H1 (cell line): Measurements from ENCODE around the gene KIN. TPM values are rescaled to one million over a fixed set of nuclear protein-coding genes. Genes with fewer than 3 reads are reported as not detected.

Source experiments
- CTCF ChIA-PET: fragments of 300-600 bp; sonication (Branson Sonifier 250); formaldehyde crosslinking; loops from one replicate; lab custom pipeline; 2021; ENCODE audit not compliant: partially characterized antibody; lab: Charles Lee
- POLR2A ChIA-PET: fragments of 300-600 bp; sonication (Branson Sonifier 250); formaldehyde crosslinking; loops from one replicate; lab custom pipeline; 2021; ENCODE audit warnings: inconsistent platforms; ENCODE audit not compliant: partially characterized antibody; lab: Charles Lee
- DNase-seq, 2 experiments: peaks; one replicate each; pipeline versions ENCODE4 v3.0.0 to v3.0.0-alpha.2; 2010 to 2022; ENCODE audit warnings: low spot score in 2 of 2, low read depth in 1 of 2, mixed read lengths in 1 of 2
- FAIRE-seq: peaks from 2 replicates; lab custom pipeline; 2011; peaks lifted over from hg19 to GRCh38; lab: Jason Lieb, UNC
- H2AFZ ChIP-seq: 2 replicates; pipeline ENCODE4 v1.8.1; 2012; ENCODE audit warnings: low read length, inconsistent platforms
- H2AK5ac ChIP-seq: 2 replicates; pipeline ENCODE4 v1.6.1; 2013; ENCODE audit warnings: low read depth, low read length
- H2BK120ac ChIP-seq: replicated peaks from 2 replicates; pipeline ENCODE3; 2013; ENCODE audit warnings: low read depth, low read length, inconsistent platforms
- H2BK12ac ChIP-seq: 2 replicates; pipeline ENCODE4 v1.6.1; 2013; ENCODE audit warnings: low read depth, low read length
- H2BK15ac ChIP-seq: 2 replicates; pipeline ENCODE4 v1.6.1; 2013; ENCODE audit warnings: low read length
- H2BK20ac ChIP-seq: 2 replicates; pipeline ENCODE4 v1.6.1; 2013; ENCODE audit warnings: low read length
- H2BK5ac ChIP-seq: 2 replicates; pipeline ENCODE4 v1.6.1; 2013; ENCODE audit warnings: low read depth, low read length
- H3K14ac ChIP-seq: 2 replicates; pipeline ENCODE4 v1.6.1; 2013; ENCODE audit warnings: inconsistent platforms; ENCODE audit not compliant: insufficient read length
- H3K18ac ChIP-seq: 2 replicates; pipeline ENCODE4 v1.6.1; 2013; ENCODE audit warnings: low read length; ENCODE audit errors: extremely low read depth
- H3K23ac ChIP-seq: 2 replicates; pipeline ENCODE4 v1.6.1; 2013; ENCODE audit warnings: inconsistent platforms; ENCODE audit not compliant: insufficient read length
- H3K23me2 ChIP-seq: 2 replicates; pipeline ENCODE4 v1.6.1; 2013; ENCODE audit warnings: low read depth, low read length
- H3K27ac ChIP-seq: 2 replicates; pipeline ENCODE4 v1.6.1; 2011; ENCODE audit warnings: low read depth, low read length, inconsistent platforms
- H3K27me3 ChIP-seq, 4 experiments: replicated peaks in 1 of 4; 1 replicate in 1 of 4; 2 replicates in 3 of 4; pipeline versions ENCODE4 v1.6.1 to v1.8.1; 2011 to 2013; ENCODE audit warnings: low read length in 3 of 4, mild to moderate bottlenecking in 3 of 4, inconsistent platforms in 2 of 4, mixed read lengths in 2 of 4, moderate library complexity in 1 of 4; ENCODE audit not compliant: control insufficient read depth in 3 of 4, insufficient read depth in 3 of 4; ENCODE audit errors: extremely low read depth in 1 of 4
- H3K36me3 ChIP-seq, 4 experiments: 2 replicates each; pipeline versions ENCODE4 v1.6.1 to v1.8.1; 2011 to 2013; ENCODE audit warnings: mild to moderate bottlenecking in 4 of 4, low read length in 3 of 4, moderate library complexity in 2 of 4, control low read depth in 1 of 4, inconsistent platforms in 1 of 4; ENCODE audit not compliant: insufficient read depth in 4 of 4, control insufficient read depth in 2 of 4
- H3K4ac ChIP-seq: replicated peaks from 2 replicates; pipeline ENCODE3; 2013; ENCODE audit warnings: low read length, low read depth, mixed read lengths, inconsistent platforms; ENCODE audit not compliant: insufficient read length
- H3K4me1 ChIP-seq, 4 experiments: replicated peaks in 1 of 4; 1 replicate in 1 of 4; 2 replicates in 3 of 4; pipeline versions ENCODE4 v1.6.1 to v1.8.1; 2011 to 2013; ENCODE audit warnings: low read length in 3 of 4, inconsistent platforms in 2 of 4, mixed read lengths in 1 of 4; ENCODE audit not compliant: insufficient read depth in 4 of 4, control insufficient read depth in 3 of 4
- H3K4me2 ChIP-seq, 2 experiments: 2 replicates each; pipeline versions ENCODE4 v1.6.1 to v1.8.1; 2011 to 2013; ENCODE audit warnings: low read depth in 2 of 2, low read length in 2 of 2, control low read depth in 1 of 2, inconsistent platforms in 1 of 2, mild to moderate bottlenecking in 1 of 2; ENCODE audit not compliant: insufficient read depth in 1 of 2
- H3K4me3 ChIP-seq, 4 experiments: fragments of 200-600, 300-600 bp in 1 of 4; sonication (generic), shearing (Covaris generic), sonication (Bioruptor Twin) in 1 of 4; 2 replicates each; pipeline versions ENCODE4 v1.5.1 to v1.8.1; 2011 to 2016; ENCODE audit warnings: low read length in 4 of 4, low read depth in 3 of 4, control low read depth in 2 of 4, inconsistent platforms in 2 of 4, mild to moderate bottlenecking in 2 of 4, mixed read lengths in 1 of 4, moderate library complexity in 1 of 4; ENCODE audit not compliant: insufficient read depth in 2 of 4; ENCODE audit errors: extremely low read depth in 1 of 4
- H3K56ac ChIP-seq: replicated peaks from 2 replicates; pipeline ENCODE3; 2013; ENCODE audit warnings: low read depth, mild to moderate bottlenecking, mixed read lengths, low read length, inconsistent platforms; ENCODE audit not compliant: insufficient read length
- H3K79me1 ChIP-seq: 2 replicates; pipeline ENCODE4 v1.6.1; 2013; ENCODE audit warnings: low read depth, low read length, control low read depth
- H3K79me2 ChIP-seq, 2 experiments: 2 replicates each; pipeline versions ENCODE4 v1.6.1 to v1.8.1; 2012 to 2013; ENCODE audit warnings: low read length in 2 of 2, mild to moderate bottlenecking in 2 of 2, inconsistent platforms in 1 of 2; ENCODE audit not compliant: insufficient read depth in 2 of 2, control insufficient read depth in 1 of 2
- H3K9ac ChIP-seq, 4 experiments: replicated peaks in 1 of 4; 1 replicate in 1 of 4; 2 replicates in 3 of 4; pipeline versions ENCODE4 v1.6.1 to v1.8.1; 2011 to 2013; ENCODE audit warnings: low read depth in 3 of 4, low read length in 3 of 4, control low read depth in 2 of 4, mild to moderate bottlenecking in 2 of 4, moderate library complexity in 2 of 4, inconsistent platforms in 1 of 4; ENCODE audit errors: extremely low read depth in 1 of 4
- H3K9me3 ChIP-seq, 2 experiments: 2 replicates each; pipeline versions ENCODE4 v1.6.1 to v1.8.1; 2012 to 2013; ENCODE audit warnings: mild to moderate bottlenecking in 2 of 2, moderate library complexity in 2 of 2, control low read depth in 1 of 2, inconsistent platforms in 1 of 2, low read depth in 1 of 2, low read length in 1 of 2, mixed read lengths in 1 of 2; ENCODE audit not compliant: insufficient read depth in 2 of 2
- H4K20me1 ChIP-seq, 2 experiments: replicated peaks in 1 of 2; 2 replicates each; pipeline versions ENCODE3 to v1.8.1; 2011 to 2013; ENCODE audit warnings: inconsistent platforms in 2 of 2, low read length in 2 of 2, mild to moderate bottlenecking in 1 of 2; ENCODE audit not compliant: insufficient read depth in 2 of 2, control insufficient read depth in 1 of 2
- H4K5ac ChIP-seq: 2 replicates; pipeline ENCODE4 v1.6.1; 2013; ENCODE audit warnings: low read length, low read depth, mixed read lengths, inconsistent platforms; ENCODE audit not compliant: insufficient read length
- H4K8ac ChIP-seq: 2 replicates; pipeline ENCODE4 v1.8.0; 2013; ENCODE audit warnings: mild to moderate bottlenecking, moderate library complexity, low read length, inconsistent platforms; ENCODE audit not compliant: insufficient read depth; ENCODE audit errors: extremely low read depth
- H4K91ac ChIP-seq: replicated peaks from 2 replicates; pipeline ENCODE3; 2013; ENCODE audit warnings: low read length, mixed read lengths, inconsistent platforms; ENCODE audit not compliant: insufficient read length
- CHD2 ChIP-seq: IDR thresholded peaks from 2 replicates; pipeline ENCODE4 v1.6.1; 2012; ENCODE audit warnings: low read length, improper control_type of control experiment
- CTBP2 ChIP-seq: IDR thresholded peaks from 2 replicates; pipeline ENCODE4 v1.7.0; 2011; ENCODE audit warnings: borderline replicate concordance, mild to moderate bottlenecking, moderate library complexity, mixed read lengths, low read length; ENCODE audit not compliant: insufficient read depth, insufficient read length
- FOSL1 ChIP-seq: IDR thresholded peaks from 2 replicates; pipeline ENCODE4 v1.6.1; 2011; ENCODE audit warnings: mild to moderate bottlenecking, low read depth, low read length, moderate library complexity; ENCODE audit not compliant: insufficient read depth
- GTF2F1 ChIP-seq: IDR thresholded peaks from 2 replicates; pipeline ENCODE4 v1.6.1; 2012; ENCODE audit warnings: low read depth, low read length, improper control_type of control experiment, borderline replicate concordance
- KDM5A ChIP-seq: fragments of 200-600 bp; IDR thresholded peaks from 2 replicates; pipeline ENCODE4 v1.7.1; 2012; ENCODE audit warnings: mild to moderate bottlenecking, low read length, inconsistent platforms, mixed read lengths
- POLR2A ChIP-seq, 2 experiments: IDR thresholded peaks; 1 replicate in 1 of 2; 2 replicates in 1 of 2; pipeline ENCODE4 v1.6.1; 2011; ENCODE audit warnings: low read depth in 2 of 2, low read length in 2 of 2, mild to moderate bottlenecking in 2 of 2; ENCODE audit errors: control extremely low read depth in 1 of 2
- SAP30 ChIP-seq: fragments of 300-600 bp; sonication (generic); IDR thresholded peaks from 2 replicates; pipeline ENCODE4 v1.7.1; 2012; ENCODE audit warnings: low read length, moderate library complexity, mild to moderate bottlenecking, inconsistent platforms; ENCODE audit not compliant: insufficient read depth, insufficient replicate concordance
- SIX5 ChIP-seq: IDR thresholded peaks from 2 replicates; pipeline ENCODE4 v1.6.1; 2011; ENCODE audit warnings: mild to moderate bottlenecking, low read depth, low read length
- ZNF274 ChIP-seq: IDR thresholded peaks from 2 replicates; pipeline ENCODE4 v1.7.0; 2012; ENCODE audit warnings: low read length, borderline replicate concordance; ENCODE audit errors: extremely low read depth
- WGBS, 2 experiments: shearing (Covaris generic) in 1 of 2; methylation state at CpG; one replicate each; pipeline versions ENCODE4 v1.1.6 to v1.1.7; 2013 to 2015; ENCODE audit warnings: low lambda C conversion rate in 2 of 2, mixed read lengths in 2 of 2, inconsistent platforms in 1 of 2, low coverage in 1 of 2, missing lambda C conversion rate in 1 of 2; ENCODE audit not compliant: insufficient replicate concordance in 2 of 2, insufficient coverage in 1 of 2, insufficient read length in 1 of 2; ENCODE audit errors: extremely low coverage in 1 of 2, missing lambda C conversion rate in 1 of 2; 5-methylcytosine and 5-hydroxymethylcytosine counted together
- polyA plus RNA-seq, 7 experiments: library from polyadenylated mRNA; depleted of rRNA in 3 of 7; stranded (reverse) in 5 of 7; unstranded in 2 of 7; fragments of >200 nt in 5 of 7; fragments of 200-250 nt in 2 of 7; gene quantifications; 1 replicate in 5 of 7; 2 replicates in 1 of 7; 4 replicates in 1 of 7; pipeline versions ENCODE4 v1.2.1 to v1.2.3, GENCODE V29; 2011 to 2013; ENCODE audit warnings: missing spikeins in 2 of 7, mixed read lengths in 2 of 7
- total RNA-seq: library from RNA; stranded (reverse); fragmentation: NEBNext Ultra II Directional; extraction: Animal tissue kit (Norgen Biotek cat#: 25700); gene quantifications from 2 replicates; pipeline ENCODE4 v1.2.1, GENCODE V29; 2021

The KIN gene
- total and polyA plus RNA-seq, 2 of the 8 experiments (the other 6 are each of a cell fraction or from before 2014, with no cell fraction given) = 3.7 to 16.5 TPM

DNA sequence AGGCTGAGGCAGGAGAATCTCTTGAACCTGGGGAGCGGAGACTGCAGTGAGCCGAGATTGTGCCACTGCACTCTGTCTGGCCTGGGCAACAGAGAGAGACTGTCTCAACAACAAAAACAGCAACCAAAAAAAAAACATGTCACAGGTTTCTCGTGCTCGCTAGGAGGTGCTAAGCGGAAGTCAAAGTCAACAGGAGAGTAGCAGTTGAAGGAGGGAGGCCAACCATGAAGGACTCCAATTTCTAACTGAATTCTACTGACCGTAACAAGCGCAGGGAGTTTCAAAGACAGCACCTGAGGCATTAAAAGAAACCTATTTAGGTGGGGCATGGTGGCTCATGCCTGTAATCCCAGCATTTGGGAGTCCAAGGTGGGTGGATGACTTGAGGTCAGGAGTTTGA lies 19.4 kb downstream of the KIN start:
- Histone ChIP-seq H4K20me1 (no peaks in the 10 kb centered on the region), H3K4ac (no peak overlapping the region), H2BK15ac (no peak overlapping the region), H3K18ac (no peak overlapping the region), H3K4me2 (no peak overlapping the region), H2BK20ac (no peak overlapping the region), H3K4me1 (no peaks in the 10 kb centered on the region), H3K14ac (no peak overlapping the region), H3K27ac (no peak overlapping the region), H2BK12ac (no peak overlapping the region), H3K27me3 (no peaks in the 10 kb centered on the region), H3K36me3 (peaks cover 0 to 54% (median 26%) of the 10 kb centered on the region in 4 experiments; a peak in 7 of 8 replicates), H3K23me2 (no peaks in the 10 kb centered on the region), H3K9ac (no peak overlapping the region), H2BK120ac (no peak overlapping the region), H4K91ac (no peak overlapping the region), H2AFZ (no peak overlapping the region), H2BK5ac (no peak overlapping the region), H3K23ac (no peak overlapping the region), H3K79me2 (no peaks in the 10 kb centered on the region), H4K8ac (no peak overlapping the region), H3K4me3 (no peak overlapping the region), H3K79me1 (no peaks in the 10 kb centered on the region), H2AK5ac (no peak overlapping the region), H4K5ac (no peak overlapping the region), H3K9me3 (no peaks in the 10 kb centered on the region), H3K56ac (no peak overlapping the region)
- 96% methylated on average over 7 of the region's 7 CpGs; no CpG with 5 or more reads in 1 of the 2 experiments for WGBS, 2 experiments
- ChIA-PET CTCF (interaction anchor here (1.2 kb wide), 1 partner anchor 243 kb away, joined by 3 read pairs; no protein-coding TSS in a partner anchor), POLR2A (no interaction called here)
- FAIRE-seq = no peak
- DNase-seq = no peak
- TF ChIP-seq ZNF274 = no peak
- no peak for TF ChIP-seq FOSL1
- TF ChIP-seq GTF2F1 = no peak
- TF ChIP-seq SIX5 = no peak
- TF ChIP-seq KDM5A = no peak
- TF ChIP-seq CHD2 = no peak
- TF ChIP-seq CTBP2 = no peak
- TF ChIP-seq SAP30 = no peak
- TF ChIP-seq POLR2A (IDR thresholded peaks at IDR 0.05; ENCODE audit: control extremely low read depth in 1 of 2, low read depth in 2 of 2, low read length in 2 of 2) = no peak
